ENCODE results near the gene TMPRSS3. TPM values are rescaled to one million over a fixed set of nuclear protein-coding genes. Genes with fewer than 3 reads are reported as not detected.

TMPRSS3 gene
- total RNA-seq, 2 donors from 2014 or later: 12.5 to 12.7 TPM

GRCh38 chr21:42404539-42404938 lies 8.7 kb upstream of the TMPRSS3 start:
- DNase-seq (no peak), ATAC-seq (no peak)
- no peak for TF ChIP-seq POLR2A (IDR thresholded peaks at IDR 0.05)
- TF ChIP-seq, protein P1, sequence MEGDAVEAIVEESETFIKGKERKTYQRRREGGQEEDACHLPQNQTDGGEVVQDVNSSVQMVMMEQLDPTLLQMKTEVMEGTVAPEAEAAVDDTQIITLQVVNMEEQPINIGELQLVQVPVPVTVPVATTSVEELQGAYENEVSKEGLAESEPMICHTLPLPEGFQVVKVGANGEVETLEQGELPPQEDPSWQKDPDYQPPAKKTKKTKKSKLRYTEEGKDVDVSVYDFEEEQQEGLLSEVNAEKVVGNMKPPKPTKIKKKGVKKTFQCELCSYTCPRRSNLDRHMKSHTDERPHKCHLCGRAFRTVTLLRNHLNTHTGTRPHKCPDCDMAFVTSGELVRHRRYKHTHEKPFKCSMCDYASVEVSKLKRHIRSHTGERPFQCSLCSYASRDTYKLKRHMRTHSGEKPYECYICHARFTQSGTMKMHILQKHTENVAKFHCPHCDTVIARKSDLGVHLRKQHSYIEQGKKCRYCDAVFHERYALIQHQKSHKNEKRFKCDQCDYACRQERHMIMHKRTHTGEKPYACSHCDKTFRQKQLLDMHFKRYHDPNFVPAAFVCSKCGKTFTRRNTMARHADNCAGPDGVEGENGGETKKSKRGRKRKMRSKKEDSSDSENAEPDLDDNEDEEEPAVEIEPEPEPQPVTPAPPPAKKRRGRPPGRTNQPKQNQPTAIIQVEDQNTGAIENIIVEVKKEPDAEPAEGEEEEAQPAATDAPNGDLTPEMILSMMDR (IDR thresholded peaks at IDR 0.05): no peak
- WGBS, 2 donors: 79 to 81% methylated on average over 10 of the region's 10 CpGs
- Histone ChIP-seq H3K36me3 (replicated peaks in 1 of 2; ENCODE audit: insufficient read depth in 1 of 2, low read depth in 2 of 2) (no peaks in the 10 kb centered on the region), H3K9me3 (no peaks in the 10 kb centered on the region), H3K4me3 (no peak overlapping the region), H3K4me1 (no peaks in the 10 kb centered on the region), H3K27me3 (no peaks in the 10 kb centered on the region), H3K27ac (no peak overlapping the region)
- intact Hi-C loops (cut with DNase I): no loop called here

DNA sequence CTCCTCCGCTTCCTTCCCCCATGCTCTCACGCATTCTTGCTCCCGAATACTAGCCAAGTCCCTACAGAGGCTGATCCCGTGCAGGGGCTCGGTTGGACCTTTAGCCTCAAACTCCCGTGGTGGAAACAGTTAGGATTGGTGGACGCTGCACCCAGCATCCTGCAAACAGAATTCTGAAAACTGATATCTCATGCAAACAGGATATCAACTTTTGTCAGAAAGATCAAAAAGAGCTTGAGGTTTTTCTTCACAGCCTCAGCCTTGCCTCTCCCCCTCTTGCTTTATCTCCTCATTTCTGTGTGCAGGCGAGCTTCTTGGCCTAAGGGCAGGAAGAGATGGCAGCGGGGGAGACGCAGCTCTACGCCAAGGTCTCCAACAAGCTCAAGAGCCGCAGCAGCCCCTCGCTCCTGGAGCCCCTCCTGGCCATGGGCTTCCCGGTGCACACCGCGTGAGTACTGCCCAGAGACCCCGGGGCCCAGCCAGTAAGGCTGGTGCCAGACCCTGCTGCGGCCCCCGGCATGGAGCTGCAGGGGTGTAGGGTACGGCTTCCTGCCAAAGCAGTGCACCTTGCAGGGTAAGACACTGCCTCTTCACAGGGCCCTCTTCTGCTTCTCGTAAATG lies 7.9 kb upstream of the TMPRSS3 start, which contains the start of gene UBASH3A:
Gene UBASH3A (plus strand): TSS at position 292 of the 621 bp plus-strand sequence. CDS start 44 bp downstream, at position 336.
- no peak for ATAC-seq

DNA sequence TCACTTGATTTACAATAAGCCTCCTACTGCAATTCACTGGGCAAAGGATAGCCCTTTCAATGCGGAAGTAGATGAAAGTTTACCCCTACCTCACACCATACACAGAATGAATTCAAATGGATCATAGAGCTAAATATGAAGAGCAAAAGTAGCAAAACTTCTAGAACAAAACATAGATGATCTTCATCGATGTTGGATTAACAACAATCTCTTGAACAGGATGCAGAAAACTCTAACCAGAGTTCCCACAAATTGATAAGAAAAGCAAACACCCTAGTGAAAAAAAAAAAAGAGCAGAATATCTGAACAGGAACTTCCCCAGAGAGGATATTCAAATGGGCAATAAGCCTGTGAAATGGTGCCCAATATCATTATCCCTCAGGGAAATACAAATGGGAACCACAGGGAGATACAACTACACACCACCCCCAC lies 6.0 kb upstream of the TMPRSS3 start:
- WGBS, 2 donors: 69 to 70% methylated on average over 2 of the region's 2 CpGs

More for the DNA sequence above, 7.9 kb upstream of the TMPRSS3 start, which contains the start of gene UBASH3A:
- H3K36me3 ChIP-seq (replicated peaks in 1 of 2; ENCODE audit: insufficient read depth in 1 of 2, low read depth in 2 of 2): no peaks in the 10 kb centered on the region
- WGBS, 2 donors: 83 to 85% methylated on average over 20 to 21 of the region's 21 CpGs
- no peak within 1 kb of the TSS for H3K27ac ChIP-seq
- no peak within 1 kb of the TSS for H3K4me3 ChIP-seq
- no peaks in the 10 kb centered on the region for H3K27me3 ChIP-seq
- H3K4me1 ChIP-seq: no peaks in the 10 kb centered on the region
- no peaks in the 10 kb centered on the region for H3K9me3 ChIP-seq
- intact Hi-C loops (cut with DNase I): no loop called here
- TF ChIP-seq, protein P1 (IDR thresholded peaks at IDR 0.05): no peak
- no peak for TF ChIP-seq POLR2A (IDR thresholded peaks at IDR 0.05)
- no peak for DNase-seq

GRCh38 chr21:42401154-42401553 lies 5.3 kb upstream of the TMPRSS3 start:
- intact Hi-C loops (cut with DNase I): no loop called here
- no peak for TF ChIP-seq POLR2A (IDR thresholded peaks at IDR 0.05)
- TF ChIP-seq, protein P1 (IDR thresholded peaks at IDR 0.05): no peak
- DNase-seq (peak in 1 of 4 donors; percentile 55), ATAC-seq (no peak)
- Histone ChIP-seq H3K4me1 (no peaks in the 10 kb centered on the region), H3K4me3 (no peak overlapping the region), H3K36me3 (replicated peaks in 1 of 2; ENCODE audit: insufficient read depth in 1 of 2, low read depth in 2 of 2) (no peaks in the 10 kb centered on the region), H3K27ac (no peak overlapping the region), H3K27me3 (no peaks in the 10 kb centered on the region), H3K9me3 (no peaks in the 10 kb centered on the region)
- WGBS, 2 donors: 48 to 50% methylated on average over 3 of the region's 3 CpGs

More for the DNA sequence above, 6.0 kb upstream of the TMPRSS3 start:
- Histone ChIP-seq H3K4me1 (no peaks in the 10 kb centered on the region), H3K9me3 (no peaks in the 10 kb centered on the region), H3K27ac (no peak overlapping the region), H3K27me3 (no peaks in the 10 kb centered on the region), H3K4me3 (no peak overlapping the region), H3K36me3 (replicated peaks in 1 of 2; ENCODE audit: insufficient read depth in 1 of 2, low read depth in 2 of 2) (no peaks in the 10 kb centered on the region)
- TF ChIP-seq, protein P1 (IDR thresholded peaks at IDR 0.05): no peak
- intact Hi-C loops (cut with DNase I): no loop called here
- ATAC-seq: no peak
- no peak for DNase-seq

DNA sequence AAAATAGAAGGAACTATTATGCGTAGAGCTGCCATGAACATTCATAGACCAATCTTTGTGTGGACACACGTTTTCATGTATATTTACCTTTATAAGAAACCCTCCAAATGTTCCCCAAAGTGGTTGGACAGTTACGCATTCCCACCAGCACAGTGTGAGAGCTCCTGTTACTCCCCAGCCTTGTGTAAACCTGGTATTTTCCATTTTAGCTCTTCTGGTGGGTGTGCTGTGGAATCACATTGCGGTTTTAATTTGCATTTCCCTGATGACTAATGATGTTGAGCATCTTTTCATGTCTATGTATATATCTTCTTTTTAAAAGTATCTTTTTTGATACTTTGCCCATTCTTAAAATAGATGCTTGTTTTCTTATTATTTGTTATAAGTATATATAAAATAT lies 4.7 kb upstream of the TMPRSS3 start:
- Histone ChIP-seq H3K27ac (no peak overlapping the region), H3K4me1 (no peaks in the 10 kb centered on the region), H3K27me3 (no peaks in the 10 kb centered on the region), H3K9me3 (no peaks in the 10 kb centered on the region), H3K36me3 (replicated peaks in 1 of 2; ENCODE audit: insufficient read depth in 1 of 2, low read depth in 2 of 2) (no peaks in the 10 kb centered on the region), H3K4me3 (no peak overlapping the region)
- DNase-seq (no peak), ATAC-seq (no peak)
- no peak for TF ChIP-seq POLR2A (IDR thresholded peaks at IDR 0.05)
- TF ChIP-seq, protein P1 (IDR thresholded peaks at IDR 0.05): no peak
- 70 to 78% methylated on average over 4 of the region's 4 CpGs for WGBS, 2 donors
- intact Hi-C loops (cut with DNase I): no loop called here
